Stimulated activated CD8-positive, alpha-beta memory T cell treated with anti-CD3 and anti-CD28 coated beads, Interleukin-15, amount 100 ng/mL, for 1 hour (primary cell): Measurements from ENCODE around the gene MCEMP1.

Source experiments
- DNase-seq: peaks from one replicate; pipeline ENCODE4 v3.0.0-alpha.2; 2020; ENCODE audit warnings: low read depth

MCEMP1 gene

GRCh38 chr19:7670790-7671189 lies 6.1 kb upstream of the MCEMP1 start:
- no peak for DNase-seq

- no peak for DNase-seq
Measured at GRCh38 chr19:7672522-7672921, 4.4 kb upstream of the MCEMP1 start.

GRCh38 chr19:7674010-7675005 lies 2.6 kb upstream of the MCEMP1 start:
- no peak for DNase-seq

- DNase-seq: no peak
Measured at GRCh38 chr19:7676376-7676775, 514 bp upstream of the MCEMP1 start.

- no peak for DNase-seq
Measured at GRCh38 chr19:7677669-7678311, 900 bp downstream of the MCEMP1 start.

GRCh38 chr19:7678971-7679751 lies 2.3 kb downstream of the MCEMP1 start:
- peak; percentile 41 for DNase-seq

- DNase-seq: no peak
Measured at GRCh38 chr19:7679771-7680605, 3.1 kb downstream of the MCEMP1 start.

GRCh38 chr19:7680606-7681339 lies 3.9 kb downstream of the MCEMP1 start, which contains the start of gene TRAPPC5:
TRAPPC5 (plus strand) TSS chr19:7680833; CDS start chr19:7682254, 1,421 bp downstream.
- DNase-seq: peak; percentile 63

GRCh38 chr19:7681340-7682174 lies 4.7 kb downstream of the MCEMP1 start:
- peak; percentile 66 for DNase-seq

GRCh38 chr19:7682175-7682855 lies 5.4 kb downstream of the MCEMP1 start:
- no peak for DNase-seq

GRCh38 chr19:7685546-7686445 lies 8.9 kb downstream of the MCEMP1 start:
- DNase-seq: no peak

- DNase-seq: no peak
Measured at GRCh38 chr19:7687177-7687576, 10.3 kb downstream of the MCEMP1 start.

- no peak for DNase-seq
Measured at GRCh38 chr19:7689165-7689564, 12.3 kb downstream of the MCEMP1 start.

GRCh38 chr19:7690779-7691258 lies 13.9 kb downstream of the MCEMP1 start:
- DNase-seq: no peak

GRCh38 chr19:7691497-7691896 lies 14.6 kb downstream of the MCEMP1 start:
- DNase-seq: no peak

GRCh38 chr19:7692417-7693088 lies 15.7 kb downstream of the MCEMP1 start:
- DNase-seq: no peak

- DNase-seq: no peak
Measured at GRCh38 chr19:7694499-7694898, 17.6 kb downstream of the MCEMP1 start.
